H1 (cell line): ENCODE measurements around the gene ASB8. TPM values are rescaled to one million over a fixed set of nuclear protein-coding genes. Genes with fewer than 3 reads are reported as not detected.

Experiments
- CBX8 ChIP-seq: fragments of 300-800, 300-1000 bp; sonication (generic); IDR thresholded peaks from 2 replicates; pipeline ENCODE4 v1.7.1; 2016; ENCODE audit warnings: low read depth, low read length, borderline replicate concordance
- PHF8 ChIP-seq: fragments of 200-600 bp; sonication (generic); conservative IDR thresholded peaks from 2 replicates; pipeline ENCODE4 v1.7.1; 2012; ENCODE audit warnings: low read depth, mild to moderate bottlenecking, inconsistent platforms, low read length, moderate library complexity
- RXRA ChIP-seq: IDR thresholded peaks from 2 replicates; pipeline ENCODE4 v1.6.1; 2011; ENCODE audit warnings: low read depth, mild to moderate bottlenecking, low read length, moderate library complexity; ENCODE audit not compliant: insufficient read depth
- polyA plus RNA-seq, 7 experiments: library from polyadenylated mRNA; depleted of rRNA in 3 of 7; stranded (reverse) in 5 of 7; unstranded in 2 of 7; fragments of >200 nt in 5 of 7; fragments of 200-250 nt in 2 of 7; gene quantifications; 1 replicate in 5 of 7; 2 replicates in 1 of 7; 4 replicates in 1 of 7; pipeline versions ENCODE4 v1.2.1 to v1.2.3, GENCODE V29; 2011 to 2013; ENCODE audit warnings: missing spikeins in 2 of 7, mixed read lengths in 2 of 7
- total RNA-seq: library from RNA; stranded (reverse); fragmentation: NEBNext Ultra II Directional; extraction: Animal tissue kit (Norgen Biotek cat#: 25700); gene quantifications from 2 replicates; pipeline ENCODE4 v1.2.1, GENCODE V29; 2021
- TF ChIP-seq, protein P1 (sequence below), 3 experiments: IDR thresholded peaks; 1 replicate in 2 of 3; 2 replicates in 1 of 3; pipeline versions ENCODE4 v1.5.1 to v1.6.1; 2011; ENCODE audit warnings: low read length in 3 of 3, mild to moderate bottlenecking in 3 of 3, inconsistent platforms in 2 of 3, low read depth in 1 of 3, moderate library complexity in 1 of 3; ENCODE audit not compliant: insufficient read depth in 1 of 3; ENCODE audit errors: control extremely low read depth in 1 of 3

ASB8 gene
- total and polyA plus RNA-seq, 2 of the 8 experiments (the other 6 are each of a cell fraction or from before 2014, with no cell fraction given), result 3.8 to 8.3 TPM

DNA sequence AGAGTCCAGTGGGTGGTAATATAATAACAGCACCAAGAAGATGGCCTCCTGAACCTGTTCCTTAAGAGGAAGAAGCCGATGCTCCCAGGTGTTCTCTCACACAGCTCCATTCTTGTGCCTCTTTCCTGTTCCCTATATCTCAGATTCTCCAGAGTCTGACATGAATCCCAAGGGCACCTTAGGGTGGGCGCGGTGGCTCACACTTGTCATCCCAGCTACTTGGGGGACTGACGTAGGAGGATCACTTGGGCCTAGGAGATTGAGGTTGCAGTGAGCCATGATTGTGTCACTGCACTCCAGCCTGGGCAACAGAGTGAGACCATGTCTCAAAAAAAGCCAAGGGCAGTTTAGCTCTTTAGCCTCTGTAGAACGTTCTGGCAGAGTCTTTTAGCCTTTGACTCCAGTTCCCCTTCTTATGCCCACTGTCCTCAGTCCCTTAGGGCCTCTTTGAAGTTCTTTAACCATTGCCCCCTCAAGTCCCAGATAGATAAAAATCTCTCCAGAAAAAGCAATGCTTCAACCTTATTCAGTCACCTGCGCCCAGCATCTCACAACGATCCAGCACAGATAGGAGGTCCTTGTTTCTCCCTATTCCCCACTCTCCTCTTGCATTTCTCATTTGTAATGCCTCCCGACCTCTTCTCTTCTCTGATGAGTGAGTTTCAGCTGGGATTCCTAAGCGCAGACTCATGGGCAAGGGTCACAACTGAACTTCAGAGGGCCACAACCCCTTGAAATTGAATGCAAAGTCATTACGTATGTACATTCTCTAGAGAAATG, 30.8 kb upstream of the ASB8 start (continued):
- TF ChIP-seq, protein P1, sequence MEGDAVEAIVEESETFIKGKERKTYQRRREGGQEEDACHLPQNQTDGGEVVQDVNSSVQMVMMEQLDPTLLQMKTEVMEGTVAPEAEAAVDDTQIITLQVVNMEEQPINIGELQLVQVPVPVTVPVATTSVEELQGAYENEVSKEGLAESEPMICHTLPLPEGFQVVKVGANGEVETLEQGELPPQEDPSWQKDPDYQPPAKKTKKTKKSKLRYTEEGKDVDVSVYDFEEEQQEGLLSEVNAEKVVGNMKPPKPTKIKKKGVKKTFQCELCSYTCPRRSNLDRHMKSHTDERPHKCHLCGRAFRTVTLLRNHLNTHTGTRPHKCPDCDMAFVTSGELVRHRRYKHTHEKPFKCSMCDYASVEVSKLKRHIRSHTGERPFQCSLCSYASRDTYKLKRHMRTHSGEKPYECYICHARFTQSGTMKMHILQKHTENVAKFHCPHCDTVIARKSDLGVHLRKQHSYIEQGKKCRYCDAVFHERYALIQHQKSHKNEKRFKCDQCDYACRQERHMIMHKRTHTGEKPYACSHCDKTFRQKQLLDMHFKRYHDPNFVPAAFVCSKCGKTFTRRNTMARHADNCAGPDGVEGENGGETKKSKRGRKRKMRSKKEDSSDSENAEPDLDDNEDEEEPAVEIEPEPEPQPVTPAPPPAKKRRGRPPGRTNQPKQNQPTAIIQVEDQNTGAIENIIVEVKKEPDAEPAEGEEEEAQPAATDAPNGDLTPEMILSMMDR (IDR thresholded peaks at IDR 0.05; ENCODE audit: control extremely low read depth in 1 of 3, insufficient read depth in 1 of 3, low read depth in 1 of 3, low read length in 3 of 3), result no peak
- TF ChIP-seq PHF8 (no peak), CBX8 (no peak), RXRA (no peak)
